Stimulated activated CD8-positive, alpha-beta memory T cell treated with anti-CD3 and anti-CD28 coated beads, Interleukin-7, amount 100 ng/mL, for 48 hours (primary cell): ENCODE measurements around the gene GANC.

Source experiments
- DNase-seq, 2 donors: peaks; one replicate each; pipeline ENCODE4 v3.0.0-alpha.2; 2020; ENCODE audit warnings: low read depth in 1 of 2; ENCODE audit errors: extremely low read depth in 1 of 2

GANC gene

DNA sequence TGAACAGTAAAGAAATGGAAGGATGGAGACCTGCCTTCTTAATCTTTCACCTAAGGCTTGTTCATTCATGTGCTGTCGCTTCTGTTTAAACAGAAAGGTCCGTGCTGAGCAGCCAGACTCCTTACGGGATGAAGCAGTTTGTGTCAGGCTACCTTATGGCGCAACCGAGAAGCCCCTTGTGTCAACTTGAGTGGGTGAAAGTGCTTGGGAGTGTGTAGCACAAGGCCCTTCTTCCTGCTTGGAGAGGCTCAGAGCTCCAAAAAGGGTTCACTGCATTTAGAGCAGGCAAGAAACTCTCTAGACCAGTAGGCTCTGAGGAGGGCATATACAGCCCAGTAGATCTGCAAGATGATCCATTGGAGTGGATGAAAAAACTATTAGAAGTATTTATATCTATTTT lies 102.3 kb downstream of the GANC start:
- no peak for DNase-seq

DNA sequence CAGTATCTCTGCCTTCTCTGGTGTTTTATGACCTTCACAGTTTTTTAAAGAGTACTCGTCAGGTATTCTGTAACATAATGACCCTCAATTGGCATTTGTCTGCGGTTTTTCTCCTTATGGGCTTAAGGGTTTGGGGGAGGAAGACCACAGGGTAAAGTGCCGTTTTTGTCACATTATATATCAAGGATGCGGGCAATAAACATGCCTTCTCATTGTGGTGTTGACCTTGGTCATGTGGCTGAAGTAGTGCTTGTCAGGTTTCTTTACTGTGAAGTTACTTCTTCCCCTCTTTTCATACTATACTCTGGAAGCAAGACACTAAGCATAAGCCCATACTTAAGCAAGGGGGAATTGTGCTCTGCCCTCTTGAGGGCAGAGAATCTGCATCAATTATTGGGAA lies 102.9 kb downstream of the GANC start:
- DNase-seq, result no peak

DNA sequence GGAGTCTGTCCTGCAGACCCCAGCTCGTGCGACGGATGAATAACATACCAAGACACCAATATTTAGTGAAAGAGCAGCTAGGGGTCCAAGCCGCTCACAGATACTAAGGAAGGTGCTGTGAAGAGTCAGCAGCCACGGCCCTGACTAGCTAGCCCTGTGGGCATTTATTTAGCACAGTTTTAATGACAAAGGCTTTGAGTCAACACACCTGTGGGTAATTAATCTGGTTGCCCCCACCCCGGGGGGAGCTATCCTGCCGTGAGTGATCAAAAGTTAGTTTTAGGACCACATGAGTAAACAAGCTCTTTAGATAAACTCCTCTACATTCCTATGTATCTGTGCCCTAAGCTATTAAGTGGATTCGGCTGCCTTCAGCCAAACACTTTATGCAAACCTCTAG lies 105.0 kb downstream of the GANC start:
- no peak for DNase-seq

DNA sequence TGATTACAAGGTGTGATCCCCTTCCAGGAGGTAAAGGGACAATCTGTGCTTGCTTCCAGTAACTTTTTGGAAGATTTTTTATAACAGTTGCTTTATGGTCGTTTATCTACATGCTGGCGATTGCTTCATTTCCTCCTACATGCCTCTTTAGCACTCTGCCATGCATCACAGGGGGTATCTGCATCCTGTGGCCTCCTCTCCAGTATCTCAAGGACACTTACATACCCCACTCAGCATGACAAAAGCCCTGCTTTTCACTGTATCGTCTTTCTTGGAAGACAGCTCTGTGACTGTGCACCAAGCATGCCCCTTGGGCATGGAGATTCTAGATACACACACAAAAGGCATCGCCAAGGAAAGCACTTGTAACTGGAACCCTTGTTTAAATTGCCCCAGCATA lies 111.6 kb downstream of the GANC start:
- DNase-seq, result no peak

DNA sequence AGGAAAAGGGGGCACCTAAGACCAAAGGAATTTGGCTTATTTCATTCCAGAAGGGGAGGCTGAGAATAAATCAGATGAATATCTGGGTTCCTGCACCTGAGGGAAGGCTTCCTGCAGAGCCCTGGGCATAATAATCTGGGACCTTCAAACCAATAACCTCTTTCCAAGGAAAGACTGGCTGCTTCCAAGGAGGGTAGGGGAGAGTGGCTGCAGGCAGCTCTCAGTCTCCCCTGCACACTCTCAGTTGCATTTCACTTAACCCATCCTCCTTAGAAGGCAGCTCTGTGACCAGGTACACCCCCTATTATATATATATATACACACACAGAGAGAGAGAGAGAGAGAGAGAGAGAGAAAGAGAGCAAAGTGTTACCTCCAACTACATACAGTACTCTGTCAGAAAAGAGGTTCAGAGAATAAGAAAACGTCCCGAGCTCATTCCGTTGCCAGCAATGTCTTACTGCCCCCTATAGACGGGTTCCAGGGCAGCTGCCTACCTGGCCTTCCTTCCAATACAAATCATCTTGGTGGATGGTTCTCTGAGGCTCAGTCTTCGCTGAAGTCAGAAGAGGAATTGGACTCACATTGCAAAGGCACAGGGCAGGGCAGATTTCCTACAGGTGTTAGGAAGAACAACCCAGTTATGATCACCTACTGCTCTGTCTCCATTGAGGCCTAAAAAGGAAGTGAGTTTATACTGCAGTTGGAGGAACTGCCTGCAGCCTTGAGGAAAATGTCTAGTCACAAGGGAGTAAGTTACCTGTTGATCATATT lies 112.4 kb downstream of the GANC start:
- no peak for DNase-seq

DNA sequence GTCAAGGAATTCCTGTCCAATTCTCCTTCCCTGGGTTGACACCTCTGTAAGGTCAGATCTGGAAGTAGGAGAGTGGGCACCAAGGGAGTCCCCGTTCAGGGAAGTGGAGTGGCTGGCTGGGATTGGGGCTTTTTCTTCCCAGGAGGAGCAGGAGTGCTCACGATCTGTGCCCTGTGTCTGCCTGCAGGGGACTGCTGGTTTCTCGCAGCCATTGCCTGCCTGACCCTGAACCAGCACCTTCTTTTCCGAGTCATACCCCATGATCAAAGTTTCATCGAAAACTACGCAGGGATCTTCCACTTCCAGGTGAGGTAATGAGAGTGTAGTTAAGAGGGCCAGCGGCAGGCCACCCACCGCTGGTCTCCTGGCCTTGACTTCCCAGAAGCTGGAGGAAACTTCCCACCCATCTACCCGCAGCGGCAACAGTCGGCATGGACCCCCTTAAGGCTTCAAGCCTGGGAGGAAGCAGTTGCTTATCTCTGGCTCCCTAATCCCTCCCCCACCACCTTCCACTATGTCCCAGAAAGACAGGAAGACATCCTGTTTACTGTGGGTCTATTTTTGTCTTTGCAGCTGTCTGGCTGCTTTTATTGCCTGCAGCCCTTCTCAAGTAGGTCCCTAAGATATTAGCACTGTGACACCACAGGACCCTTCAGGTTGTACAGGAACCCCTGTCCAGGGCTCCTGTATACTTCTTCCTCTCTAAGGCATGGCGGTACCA lies 113.1 kb downstream of the GANC start:
- DNase-seq, result no peak

DNA sequence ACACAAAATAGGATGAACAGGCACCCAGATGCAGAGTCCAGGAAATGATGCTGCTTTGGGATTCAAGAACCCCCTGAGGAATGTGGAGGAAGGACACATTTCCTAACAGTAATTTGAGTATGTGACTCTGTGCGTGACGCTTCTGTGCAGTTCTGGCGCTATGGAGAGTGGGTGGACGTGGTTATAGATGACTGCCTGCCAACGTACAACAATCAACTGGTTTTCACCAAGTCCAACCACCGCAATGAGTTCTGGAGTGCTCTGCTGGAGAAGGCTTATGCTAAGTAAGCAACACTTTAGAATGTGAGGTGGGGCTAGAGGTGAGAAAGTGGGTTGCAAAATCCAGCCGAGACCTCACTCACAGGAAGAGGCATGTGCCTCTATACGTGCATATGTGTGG lies 114.6 kb downstream of the GANC start:
- DNase-seq, result no peak

DNA sequence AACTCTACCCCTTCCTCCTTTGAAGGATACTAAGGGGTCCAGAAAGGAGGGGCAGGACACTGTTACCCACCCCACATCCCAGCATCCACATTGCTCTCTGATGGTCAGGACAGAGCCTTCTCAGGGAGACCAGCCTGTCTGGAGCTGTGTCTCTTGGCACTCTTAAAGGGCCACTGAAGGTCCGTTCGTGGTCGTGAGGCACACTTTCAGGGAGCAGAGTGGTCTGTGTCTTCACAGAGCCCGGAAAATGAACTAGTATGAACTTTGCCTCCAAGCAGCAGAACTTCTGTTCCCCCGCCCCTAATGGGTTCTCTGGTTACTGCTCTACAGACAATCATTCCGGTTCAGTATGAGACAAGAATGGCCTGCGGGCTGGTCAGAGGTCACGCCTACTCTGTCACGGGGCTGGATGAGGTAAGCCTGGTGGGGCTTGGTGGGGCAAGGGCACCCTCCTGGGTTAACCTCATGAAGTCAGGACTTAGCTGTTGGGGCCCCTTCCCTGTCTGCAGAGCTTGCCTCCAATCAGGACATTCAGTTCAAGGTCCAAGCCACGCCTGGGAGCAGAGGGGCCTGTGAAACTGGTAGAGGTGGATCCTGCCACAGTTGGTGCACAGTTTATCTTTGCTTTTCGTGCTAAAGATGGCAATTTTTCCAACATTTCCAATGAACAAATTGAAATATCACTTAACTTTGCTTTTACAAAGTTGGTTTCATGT lies 119.5 kb downstream of the GANC start:
- DNase-seq, result no peak

DNA sequence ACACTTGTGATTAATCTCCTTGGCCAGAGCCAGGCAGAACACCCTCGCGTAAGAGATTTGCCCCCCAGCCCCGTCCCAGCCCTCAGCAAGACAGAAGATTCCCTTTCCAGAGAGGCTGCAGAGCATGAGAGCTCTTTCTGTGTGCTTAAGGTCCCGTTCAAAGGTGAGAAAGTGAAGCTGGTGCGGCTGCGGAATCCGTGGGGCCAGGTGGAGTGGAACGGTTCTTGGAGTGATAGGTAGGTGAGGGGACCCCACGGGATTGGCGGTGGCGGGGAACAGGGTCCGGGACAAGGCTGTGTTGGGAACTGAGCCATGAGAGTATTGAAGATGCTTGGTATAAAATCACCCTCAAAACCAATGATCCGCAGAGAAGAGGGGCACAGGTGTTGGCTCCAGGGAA lies 121.1 kb downstream of the GANC start:
- DNase-seq, result no peak

DNA sequence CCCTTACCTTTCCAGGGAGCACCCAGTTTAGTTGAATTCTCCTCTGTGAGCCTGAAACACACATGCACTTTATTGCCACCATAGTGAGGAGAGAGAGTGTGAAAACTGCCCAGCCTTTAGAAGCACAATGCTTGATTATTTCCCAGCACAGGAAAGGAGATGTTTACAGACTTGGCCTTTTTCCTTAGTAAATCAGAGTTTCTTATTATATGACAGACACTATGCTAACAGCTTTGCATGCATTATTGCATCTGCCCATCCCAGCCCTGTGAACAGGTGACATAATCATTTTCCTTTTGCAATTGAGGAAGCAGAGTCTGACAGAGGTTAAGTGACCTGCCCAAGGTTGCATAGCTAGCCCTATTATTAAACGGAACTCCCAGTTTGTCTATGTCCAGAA lies 122.8 kb downstream of the GANC start:
- no peak for DNase-seq

DNA sequence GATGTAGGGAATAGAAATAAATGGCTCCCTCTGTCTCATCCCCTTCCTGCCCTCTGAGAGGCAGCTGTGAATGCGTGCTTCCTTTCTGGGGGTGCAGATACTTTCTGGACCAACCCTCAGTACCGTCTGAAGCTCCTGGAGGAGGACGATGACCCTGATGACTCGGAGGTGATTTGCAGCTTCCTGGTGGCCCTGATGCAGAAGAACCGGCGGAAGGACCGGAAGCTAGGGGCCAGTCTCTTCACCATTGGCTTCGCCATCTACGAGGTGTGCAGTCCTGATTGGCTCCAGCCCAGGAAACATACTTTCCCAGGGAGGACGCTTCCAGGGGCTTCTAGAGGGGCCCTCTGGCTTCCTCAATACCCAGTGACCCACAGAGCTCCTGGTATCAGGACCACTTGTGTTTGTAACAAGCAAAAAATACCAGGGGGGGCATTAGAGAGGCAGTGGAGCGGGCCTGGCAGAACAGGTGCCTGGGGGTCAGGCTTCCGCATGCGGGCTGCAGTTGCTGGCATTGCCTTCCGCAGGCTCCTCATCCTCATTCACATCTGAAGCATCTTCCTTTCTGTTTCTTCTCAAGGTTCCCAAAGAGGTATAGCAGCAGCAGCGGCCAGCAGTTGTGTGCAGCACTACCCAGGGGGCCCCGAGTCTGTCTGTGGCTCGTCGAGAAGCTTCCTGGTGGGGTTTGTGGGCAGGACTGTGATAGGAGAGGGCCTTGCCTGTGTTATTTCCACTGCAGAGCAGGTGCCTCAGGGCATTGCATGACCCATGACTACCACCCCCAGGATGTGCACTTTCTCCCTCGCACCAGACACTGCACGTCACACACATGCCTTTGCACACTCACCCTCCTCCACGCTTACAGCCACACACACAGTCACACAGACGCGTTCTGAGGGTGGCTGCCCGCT lies 128.8 kb downstream of the GANC start:
- no peak for DNase-seq

DNA sequence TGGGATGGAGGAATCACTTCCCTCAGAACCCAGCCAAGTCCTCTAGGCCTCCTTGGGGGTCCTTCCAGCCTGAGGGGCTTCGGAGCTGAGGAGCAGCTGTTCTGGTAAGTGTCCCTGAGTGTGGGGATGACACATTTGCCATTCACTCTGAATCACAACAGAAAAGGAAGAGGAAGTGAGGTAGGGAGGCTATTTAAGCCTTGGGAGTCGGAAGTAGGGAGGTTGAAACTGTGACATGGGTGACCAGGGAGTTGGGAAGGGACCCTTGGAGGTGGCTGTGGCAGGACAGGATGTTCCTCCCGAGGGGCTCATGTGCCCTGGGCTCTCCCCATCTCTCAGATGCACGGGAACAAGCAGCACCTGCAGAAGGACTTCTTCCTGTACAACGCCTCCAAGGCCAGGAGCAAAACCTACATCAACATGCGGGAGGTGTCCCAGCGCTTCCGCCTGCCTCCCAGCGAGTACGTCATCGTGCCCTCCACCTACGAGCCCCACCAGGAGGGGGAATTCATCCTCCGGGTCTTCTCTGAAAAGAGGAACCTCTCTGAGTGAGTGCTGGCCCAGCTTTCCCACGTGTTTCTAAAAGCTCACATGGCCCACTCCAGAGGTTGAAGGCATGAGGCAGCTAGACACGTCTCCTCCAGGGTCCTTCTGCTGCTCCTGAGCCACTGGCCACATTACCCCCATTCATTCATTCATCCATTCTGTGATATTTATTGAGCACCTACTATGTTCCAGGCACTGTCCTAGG lies 129.6 kb downstream of the GANC start:
- DNase-seq, result no peak

DNA sequence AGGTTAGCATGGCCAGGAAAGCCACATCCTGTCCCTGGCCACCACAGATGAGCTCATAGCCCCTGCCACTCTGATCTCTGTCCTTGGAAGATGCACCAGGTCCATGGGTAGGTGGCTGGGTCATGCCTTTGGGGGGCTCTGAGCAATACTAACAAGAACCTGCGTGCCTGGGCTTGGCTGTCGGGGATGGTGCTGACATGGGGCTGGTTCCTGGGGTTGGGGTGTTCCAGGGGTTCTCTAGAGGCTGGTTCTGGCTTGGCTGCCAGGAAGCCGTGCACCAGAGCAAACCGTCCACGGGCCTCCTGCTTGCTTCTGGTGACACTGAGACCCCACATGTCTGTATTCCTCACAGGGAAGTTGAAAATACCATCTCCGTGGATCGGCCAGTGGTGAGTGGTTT lies 130.4 kb downstream of the GANC start:
- no peak for DNase-seq

DNA sequence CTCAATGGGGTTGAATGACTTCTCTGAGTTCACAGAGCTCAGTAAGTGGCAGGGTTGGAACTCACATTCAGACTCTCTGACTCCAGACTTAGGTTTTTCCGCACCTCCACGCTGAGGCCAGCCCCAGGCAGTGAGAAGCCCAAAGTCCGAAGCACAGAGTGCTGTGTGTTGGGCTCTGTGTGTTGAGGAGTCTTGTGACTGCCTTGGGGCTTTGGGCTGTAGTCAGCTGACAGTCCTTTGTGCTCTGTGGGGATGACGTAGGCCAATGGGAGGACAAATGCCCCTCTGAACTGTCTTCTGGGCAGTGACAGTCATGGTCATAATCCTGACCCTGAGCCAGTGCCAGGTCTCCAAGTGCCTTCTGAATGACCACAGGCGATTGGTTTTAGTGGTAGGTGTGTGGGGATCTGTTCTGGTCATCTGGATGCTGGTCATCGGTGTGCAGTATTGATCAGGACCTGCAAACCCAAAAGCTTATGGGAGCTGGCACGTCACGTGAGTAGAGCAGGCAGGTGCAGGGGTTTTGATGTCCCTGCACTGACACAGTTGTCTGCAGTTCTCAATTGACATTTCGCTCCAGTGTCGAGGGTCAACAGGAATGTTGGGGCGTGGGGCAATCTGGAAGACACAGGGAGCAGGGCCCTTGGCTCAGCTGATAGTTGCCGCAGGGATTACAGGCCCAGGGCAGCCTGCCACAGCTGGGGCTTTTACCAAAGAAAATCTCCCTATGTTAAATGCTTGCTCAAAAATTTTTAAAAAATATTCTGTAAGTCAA lies 131.6 kb downstream of the GANC start:
- no peak for DNase-seq

DNA sequence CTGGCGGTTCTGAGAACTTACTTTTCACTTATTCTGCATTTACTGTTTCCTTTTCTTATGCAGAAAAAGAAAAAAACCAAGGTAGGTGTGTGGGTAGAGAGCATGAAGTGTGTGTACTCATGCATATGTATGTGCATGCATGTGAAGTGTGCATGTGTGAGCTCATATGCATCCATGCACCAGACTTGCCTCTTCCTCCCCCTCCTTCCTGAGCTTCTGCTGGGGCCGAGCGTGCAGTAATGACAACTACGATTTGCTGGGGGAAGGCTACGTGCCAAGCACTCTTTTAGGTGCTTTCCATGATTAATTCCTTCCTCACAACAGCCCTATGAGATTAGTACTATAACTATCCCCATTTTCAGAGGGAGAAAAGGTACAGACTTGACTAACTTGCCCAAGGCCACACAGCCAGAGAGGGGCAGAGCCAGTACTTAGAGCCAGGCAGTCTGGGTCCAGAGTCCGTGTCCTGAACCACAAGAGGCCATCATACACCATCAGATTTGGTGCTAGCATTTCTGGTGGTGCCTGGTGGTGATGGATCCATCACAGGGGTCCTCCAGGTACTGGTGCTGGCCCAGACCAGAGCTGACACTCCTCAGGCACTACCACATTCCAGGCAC lies 133.0 kb downstream of the GANC start:
- DNase-seq, result no peak
